HEK293 (cell line): ENCODE results near the gene CELF4.

ENCODE experiments used
- CTCF ChIA-PET: fragments of 350-600 bp; formaldehyde crosslinking; extraction: SDS; loops from one replicate; lab custom pipeline; 2021; ENCODE audit warnings: antibody characterized with exemption; lab: Yijun Ruan, JAX
- POLR2A ChIA-PET: fragments of 300-600 bp; formaldehyde crosslinking; extraction: SDS; loops from one replicate; lab custom pipeline; 2020; ENCODE audit warnings: antibody characterized with exemption, inconsistent platforms; lab: Yijun Ruan, JAX
- H3K27ac ChIP-seq: fragments of 200-500 bp; sonication (Bioruptor generic); 2 replicates; pipeline ENCODE4 v1.5.1; 2014; ENCODE audit warnings: low read depth, low read length, control low read depth, inconsistent platforms; ENCODE audit errors: extremely low read depth
- H3K36me3 ChIP-seq, 2 experiments: fragments of 200-500 bp in 1 of 2; sonication (Bioruptor generic) in 1 of 2; 1 replicate in 1 of 2; 2 replicates in 1 of 2; pipeline ENCODE4 v1.5.1; 2014 to 2017; ENCODE audit warnings: inconsistent platforms in 2 of 2, low read length in 2 of 2; ENCODE audit not compliant: control insufficient read depth in 2 of 2, insufficient read depth in 1 of 2
- H3K4me1 ChIP-seq: fragments of 200-500 bp; sonication (Bioruptor generic); 2 replicates; pipeline ENCODE4 v1.5.1; 2014; ENCODE audit warnings: mild to moderate bottlenecking, low read length, inconsistent platforms; ENCODE audit not compliant: control insufficient read depth, insufficient read depth
- H3K4me3 ChIP-seq: 2 replicates; pipeline ENCODE4 v1.5.1; 2011; ENCODE audit warnings: low read depth, mild to moderate bottlenecking, control low read depth, low read length, moderate library complexity
- H3K9me3 ChIP-seq: fragments of 200-500 bp; sonication (Bioruptor generic); 2 replicates; pipeline ENCODE4 v1.5.1; 2014; ENCODE audit warnings: low read depth, low read length, inconsistent platforms; ENCODE audit not compliant: control insufficient read depth, insufficient read depth
- BCL6B ChIP-seq: fragments of 450-650 bp; formaldehyde crosslinking; IDR thresholded peaks from 2 replicates; pipeline ENCODE4 v1.5.1; 2017; ENCODE audit warnings: missing biosample characterization, missing genetic modification characterization
- HOXA7 ChIP-seq: sonication (generic); formaldehyde crosslinking; IDR thresholded peaks from 2 replicates; pipeline ENCODE4 v1.8.1; 2022; ENCODE audit warnings: missing genetic modification reagents, borderline replicate concordance
- HOXD13 ChIP-seq: sonication (generic); formaldehyde crosslinking; IDR thresholded peaks from 2 replicates; pipeline ENCODE4 v1.8.0; 2022; ENCODE audit warnings: missing genetic modification reagents, borderline replicate concordance
- PRDM1 ChIP-seq: fragments of 450-650 bp; formaldehyde crosslinking; IDR thresholded peaks from 2 replicates; pipeline ENCODE4; 2016; ENCODE audit warnings: missing biosample characterization, missing genetic modification characterization
- ZBTB21 ChIP-seq: fragments of 450-650 bp; formaldehyde crosslinking; IDR thresholded peaks from 2 replicates; pipeline ENCODE4 v1.5.1; 2017; ENCODE audit warnings: missing biosample characterization, missing genetic modification characterization
- ZFP3 ChIP-seq: fragments of 450-650 bp; formaldehyde crosslinking; IDR thresholded peaks from 2 replicates; pipeline ENCODE4 v1.5.1; 2016; ENCODE audit warnings: low read depth, missing biosample characterization, missing genetic modification characterization
- ZIC2 ChIP-seq: fragments of 450-650 bp; formaldehyde crosslinking; IDR thresholded peaks from 2 replicates; pipeline ENCODE4 v1.5.1; 2016; ENCODE audit warnings: missing biosample characterization, missing genetic modification characterization
- ZNF175 ChIP-seq: fragments of 450-650 bp; formaldehyde crosslinking; IDR thresholded peaks from 2 replicates; pipeline ENCODE4 v1.5.1; 2016; ENCODE audit warnings: missing biosample characterization, missing genetic modification characterization
- ZNF398 ChIP-seq: fragments of 450-650 bp; formaldehyde crosslinking; IDR thresholded peaks from 2 replicates; pipeline ENCODE4 v1.5.1; 2017; ENCODE audit warnings: missing biosample characterization, missing genetic modification characterization
- ZNF610 ChIP-seq: fragments of 450-650 bp; formaldehyde crosslinking; IDR thresholded peaks from 2 replicates; pipeline ENCODE4 v1.5.1; 2016; ENCODE audit warnings: missing biosample characterization, missing genetic modification characterization, borderline replicate concordance
- ZNF623 ChIP-seq: fragments of 450-650 bp; formaldehyde crosslinking; IDR thresholded peaks from 2 replicates; pipeline ENCODE4 v1.5.1; 2016; ENCODE audit warnings: missing biosample characterization, missing genetic modification characterization
- ZNF629 ChIP-seq: fragments of 450-650 bp; formaldehyde crosslinking; IDR thresholded peaks from 2 replicates; pipeline ENCODE4 v1.5.1; 2017; ENCODE audit warnings: missing biosample characterization, missing genetic modification characterization
- ZNF654 ChIP-seq: fragments of 450-650 bp; formaldehyde crosslinking; IDR thresholded peaks from 2 replicates; pipeline ENCODE4 v1.5.1; 2016; ENCODE audit warnings: low read depth, missing biosample characterization, missing genetic modification characterization
- ZNF747 ChIP-seq: fragments of 450-650 bp; formaldehyde crosslinking; IDR thresholded peaks from 2 replicates; pipeline ENCODE4 v1.5.1; 2016; ENCODE audit warnings: missing biosample characterization, missing genetic modification characterization

CELF4 gene

GRCh38 chr18:37368110-37368954 is 197.3 kb downstream of the CELF4 start:
- POLR2A ChIA-PET = no interaction called here

GRCh38 chr18:37364237-37364636 is 201.4 kb downstream of the CELF4 start:
- no peak overlapping the region for H3K4me3 ChIP-seq
- POLR2A ChIA-PET = no interaction called here
- H3K9me3 ChIP-seq = no peaks in the 10 kb centered on the region
- TF ChIP-seq ZNF175 (tag by site-specific recombination) = no peak
- 0 out of 2 replicates have a peak, but pooled peaks have one; percentile 40 for TF ChIP-seq PRDM1 (tag by site-specific recombination)
- H3K36me3 ChIP-seq = no peaks in the 10 kb centered on the region
- CTCF ChIA-PET = no interaction called here
- no peak overlapping the region for H3K27ac ChIP-seq
- no peaks in the 10 kb centered on the region for H3K4me1 ChIP-seq

More at GRCh38 chr18:37368110-37368954, 197.3 kb downstream of the CELF4 start:
- no peaks in the 10 kb centered on the region for H3K4me1 ChIP-seq
- H3K9me3 ChIP-seq = no peaks in the 10 kb centered on the region
- H3K4me3 ChIP-seq = no peak overlapping the region
- CTCF ChIA-PET = no interaction called here
- peak; percentile 34; the same call in 1 of the 2 replicates for TF ChIP-seq ZIC2 (tag by site-specific recombination)
- no peak for TF ChIP-seq HOXD13 (CRISPR knock-in tag)
- TF ChIP-seq ZBTB21 (tag by site-specific recombination) = no peak
- no peak for TF ChIP-seq ZFP3 (tag by site-specific recombination)
- no peak for TF ChIP-seq ZNF398
- no peaks in the 10 kb centered on the region for H3K36me3 ChIP-seq
- H3K27ac ChIP-seq = no peak overlapping the region

GRCh38 chr18:37362158-37362890 is 203.3 kb downstream of the CELF4 start:
- CTCF ChIA-PET = interaction anchor here (0.6 kb wide), 1 partner anchor 54 kb away, joined by 3 read pairs; no protein-coding TSS in a partner anchor
- no peak overlapping the region for H3K4me3 ChIP-seq
- POLR2A ChIA-PET = no interaction called here

More at GRCh38 chr18:37362158-37362890, 203.3 kb downstream of the CELF4 start:
- TF ChIP-seq HOXA7 (CRISPR knock-in tag) (no peak), ZNF654 (tag by site-specific recombination) (no peak), ZNF747 (tag by site-specific recombination) (no peak), ZNF610 (tag by site-specific recombination) (no peak), ZNF629 (tag by site-specific recombination) (no peak), BCL6B (tag by site-specific recombination) (no peak), ZNF623 (tag by site-specific recombination) (no peak)
- H3K9me3 ChIP-seq = no peaks in the 10 kb centered on the region
- no peaks in the 10 kb centered on the region for H3K36me3 ChIP-seq
- no peak overlapping the region for H3K27ac ChIP-seq
- H3K4me1 ChIP-seq = no peaks in the 10 kb centered on the region
